Measurements from ENCODE around the gene THBS1. TPM values are rescaled to one million over a fixed set of nuclear protein-coding genes. Genes with fewer than 3 reads are reported as not detected.

The THBS1 gene
- total RNA-seq, 1 experiment from 2014 or later: 342 TPM

DNA sequence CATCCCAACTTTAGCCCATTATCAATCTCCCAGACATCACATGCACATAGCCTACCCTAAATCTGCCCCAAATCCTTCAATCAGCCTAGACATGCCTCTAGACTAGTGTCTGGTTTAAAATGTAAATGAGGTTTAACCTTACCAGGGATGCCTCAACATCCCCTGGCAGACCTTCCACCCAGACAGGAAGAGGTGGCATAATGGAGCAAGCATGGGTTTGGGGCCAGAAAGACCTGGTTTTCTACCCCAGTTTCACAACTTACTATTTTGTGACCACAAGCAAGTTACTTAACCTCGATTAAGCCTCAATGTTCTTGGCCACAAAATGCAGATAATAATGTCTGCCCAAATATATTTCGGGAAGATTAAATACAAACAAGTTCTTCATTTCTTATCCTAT, 28.3 kb upstream of the THBS1 start:
- no peaks in the 10 kb centered on the region for H3K4me1 Mint-ChIP-seq (ENCODE audit: low read depth, unreplicated experiment)
- no peaks in the 10 kb centered on the region for H3K36me3 ChIP-seq (ENCODE audit: control insufficient read depth, insufficient read depth, low read length)
- no peak overlapping the region for H3K4me3 Mint-ChIP-seq (ENCODE audit: unreplicated experiment)
- no peak for DNase-seq
- intact Hi-C loops (cut with micrococcal nuclease; ENCODE audit: unreplicated experiment): no loop called here
- no peaks in the 10 kb centered on the region for H3K27me3 ChIP-seq (replicated peaks; ENCODE audit: control insufficient read depth, insufficient read depth, low read length)
- no peaks in the 10 kb centered on the region for H3K9me3 ChIP-seq
- BruUV-seq (replicated peaks): no TSS peak
- ChIA-PET POLR2A (no interaction called here), CTCF (no interaction called here)
- H3K4me3 ChIP-seq (ENCODE audit: low read depth, low read length): no peak overlapping the region
- H3K9me3 Mint-ChIP-seq (ENCODE audit: unreplicated experiment): no peaks in the 10 kb centered on the region
- H3K27me3 Mint-ChIP-seq (ENCODE audit: insufficient read depth, unreplicated experiment): no peaks in the 10 kb centered on the region
- no peaks in the 10 kb centered on the region for H3K36me3 Mint-ChIP-seq (ENCODE audit: insufficient read depth, unreplicated experiment)
- H3K27ac Mint-ChIP-seq (ENCODE audit: unreplicated experiment): no peak overlapping the region
- H3K4me1 ChIP-seq: no peaks in the 10 kb centered on the region
- TF ChIP-seq, protein P1, sequence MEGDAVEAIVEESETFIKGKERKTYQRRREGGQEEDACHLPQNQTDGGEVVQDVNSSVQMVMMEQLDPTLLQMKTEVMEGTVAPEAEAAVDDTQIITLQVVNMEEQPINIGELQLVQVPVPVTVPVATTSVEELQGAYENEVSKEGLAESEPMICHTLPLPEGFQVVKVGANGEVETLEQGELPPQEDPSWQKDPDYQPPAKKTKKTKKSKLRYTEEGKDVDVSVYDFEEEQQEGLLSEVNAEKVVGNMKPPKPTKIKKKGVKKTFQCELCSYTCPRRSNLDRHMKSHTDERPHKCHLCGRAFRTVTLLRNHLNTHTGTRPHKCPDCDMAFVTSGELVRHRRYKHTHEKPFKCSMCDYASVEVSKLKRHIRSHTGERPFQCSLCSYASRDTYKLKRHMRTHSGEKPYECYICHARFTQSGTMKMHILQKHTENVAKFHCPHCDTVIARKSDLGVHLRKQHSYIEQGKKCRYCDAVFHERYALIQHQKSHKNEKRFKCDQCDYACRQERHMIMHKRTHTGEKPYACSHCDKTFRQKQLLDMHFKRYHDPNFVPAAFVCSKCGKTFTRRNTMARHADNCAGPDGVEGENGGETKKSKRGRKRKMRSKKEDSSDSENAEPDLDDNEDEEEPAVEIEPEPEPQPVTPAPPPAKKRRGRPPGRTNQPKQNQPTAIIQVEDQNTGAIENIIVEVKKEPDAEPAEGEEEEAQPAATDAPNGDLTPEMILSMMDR (IDR thresholded peaks at IDR 0.05; ENCODE audit: insufficient read depth in 1 of 2, low read depth in 1 of 2, low read length in 1 of 2, severe bottlenecking in 1 of 2, unreplicated experiment in 1 of 2): no peak

DNA sequence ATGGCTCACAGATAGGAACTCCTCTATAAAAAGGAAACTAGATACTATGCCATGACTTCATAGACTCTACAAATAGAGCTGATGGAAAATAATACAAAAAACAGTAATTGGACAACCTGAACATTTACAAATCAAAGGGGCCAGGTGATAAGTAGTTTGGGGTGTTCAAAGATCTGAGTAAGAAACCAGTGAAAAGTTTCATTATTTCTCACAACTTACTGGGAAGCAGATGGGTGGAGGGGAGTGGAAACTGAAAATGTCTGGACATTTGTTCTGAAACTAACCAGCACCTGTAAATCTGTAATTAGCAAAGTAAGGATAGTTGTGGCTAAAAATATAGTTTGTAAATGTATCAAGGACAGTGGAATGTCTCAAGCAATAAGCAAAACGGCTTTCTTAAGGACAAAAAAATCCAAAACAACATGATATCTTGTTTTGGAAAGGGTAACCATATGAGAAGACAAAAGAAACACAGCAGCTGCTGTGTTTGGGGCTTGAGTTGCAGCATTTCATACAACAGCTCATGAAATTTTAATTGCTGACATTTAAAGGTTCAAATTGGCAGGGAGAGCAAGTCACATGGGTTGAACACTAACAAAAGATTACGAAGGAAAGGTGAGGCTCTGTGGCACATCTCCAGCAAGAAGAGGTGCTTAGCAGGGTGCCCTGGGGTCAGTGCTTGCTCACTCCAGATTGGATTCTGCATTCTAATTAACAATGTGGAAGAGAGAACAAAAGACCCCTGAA, 26.8 kb upstream of the THBS1 start:
- H3K9me3 ChIP-seq: no peaks in the 10 kb centered on the region
- H3K4me1 Mint-ChIP-seq (ENCODE audit: low read depth, unreplicated experiment): no peaks in the 10 kb centered on the region
- no peak for DNase-seq
- H3K9me3 Mint-ChIP-seq (ENCODE audit: unreplicated experiment): no peaks in the 10 kb centered on the region
- H3K4me1 ChIP-seq: no peaks in the 10 kb centered on the region
- no peaks in the 10 kb centered on the region for H3K27me3 Mint-ChIP-seq (ENCODE audit: insufficient read depth, unreplicated experiment)
- H3K27ac Mint-ChIP-seq (ENCODE audit: unreplicated experiment): no peak overlapping the region
- H3K4me3 ChIP-seq (ENCODE audit: low read depth, low read length): no peak overlapping the region
- ChIA-PET CTCF (no interaction called here), POLR2A (no interaction called here)
- no peaks in the 10 kb centered on the region for H3K27me3 ChIP-seq (replicated peaks; ENCODE audit: control insufficient read depth, insufficient read depth, low read length)
- TF ChIP-seq, protein P1 (IDR thresholded peaks at IDR 0.05; ENCODE audit: insufficient read depth in 1 of 2, low read depth in 1 of 2, low read length in 1 of 2, severe bottlenecking in 1 of 2, unreplicated experiment in 1 of 2): no peak
- no peaks in the 10 kb centered on the region for H3K36me3 Mint-ChIP-seq (ENCODE audit: insufficient read depth, unreplicated experiment)
- intact Hi-C loops (cut with micrococcal nuclease; ENCODE audit: unreplicated experiment): no loop called here
- H3K4me3 Mint-ChIP-seq (ENCODE audit: unreplicated experiment): no peak overlapping the region
- H3K36me3 ChIP-seq (ENCODE audit: control insufficient read depth, insufficient read depth, low read length): no peaks in the 10 kb centered on the region
- no TSS peak for BruUV-seq (replicated peaks)

DNA sequence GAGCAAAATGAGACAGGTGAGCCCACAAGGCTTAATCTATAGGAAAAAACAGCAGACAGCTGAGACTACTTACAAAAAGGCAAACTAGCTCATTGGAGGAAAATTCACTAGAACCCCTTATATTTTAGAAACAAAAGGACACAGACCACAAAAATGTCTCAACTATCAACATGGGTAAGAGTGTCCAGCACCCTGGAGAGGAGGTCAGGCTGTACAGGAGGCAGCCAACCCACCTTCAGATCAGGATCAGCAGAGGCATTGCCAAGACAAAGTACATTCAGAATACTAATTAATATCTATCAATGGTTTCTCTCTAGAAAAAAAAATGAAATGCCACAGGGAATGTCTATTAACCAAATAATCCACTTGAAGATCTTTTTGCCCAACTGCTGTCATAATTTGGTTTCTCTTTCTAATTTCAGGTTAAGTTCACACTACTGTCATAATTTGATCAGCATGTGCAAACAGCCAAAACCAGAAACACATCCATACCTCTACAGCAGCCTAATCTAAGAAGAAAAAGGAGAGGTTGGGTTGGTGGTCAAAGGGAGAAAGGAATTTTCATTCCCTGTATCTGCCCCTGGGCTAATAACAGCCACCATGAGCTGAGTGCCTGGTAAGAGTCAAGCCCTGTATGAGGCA, 26.0 kb upstream of the THBS1 start:
- H3K27ac Mint-ChIP-seq (ENCODE audit: unreplicated experiment): no peak overlapping the region
- no peaks in the 10 kb centered on the region for H3K4me1 ChIP-seq
- no peaks in the 10 kb centered on the region for H3K27me3 Mint-ChIP-seq (ENCODE audit: insufficient read depth, unreplicated experiment)
- no peak overlapping the region for H3K4me3 Mint-ChIP-seq (ENCODE audit: unreplicated experiment)
- intact Hi-C loops (cut with micrococcal nuclease; ENCODE audit: unreplicated experiment): no loop called here
- TF ChIP-seq, protein P1 (IDR thresholded peaks at IDR 0.05; ENCODE audit: insufficient read depth in 1 of 2, low read depth in 1 of 2, low read length in 1 of 2, severe bottlenecking in 1 of 2, unreplicated experiment in 1 of 2): no peak
- no peaks in the 10 kb centered on the region for H3K4me1 Mint-ChIP-seq (ENCODE audit: low read depth, unreplicated experiment)
- H3K4me3 ChIP-seq (ENCODE audit: low read depth, low read length): no peak overlapping the region
- DNase-seq: no peak
- no peaks in the 10 kb centered on the region for H3K9me3 ChIP-seq
- BruUV-seq (replicated peaks): no TSS peak
- POLR2A ChIA-PET: no interaction called here
- no peaks in the 10 kb centered on the region for H3K36me3 Mint-ChIP-seq (ENCODE audit: insufficient read depth, unreplicated experiment)
- H3K9me3 Mint-ChIP-seq (ENCODE audit: unreplicated experiment): no peaks in the 10 kb centered on the region
- H3K27me3 ChIP-seq (replicated peaks; ENCODE audit: control insufficient read depth, insufficient read depth, low read length): no peaks in the 10 kb centered on the region
- CTCF ChIA-PET: no interaction called here
- H3K36me3 ChIP-seq (ENCODE audit: control insufficient read depth, insufficient read depth, low read length): no peaks in the 10 kb centered on the region

All from Caco-2 (cell line).